ENCODE data around the gene STIMATE.

STIMATE gene

GRCh38 chr3:52839268-52839575, 58.1 kb downstream of the STIMATE start:
- DNase-seq: no peak

- DNase-seq: peak; percentile 31
These were observed 58.6 kb downstream of the STIMATE start for GRCh38 chr3:52838561-52839267.

- no peak for DNase-seq
These were observed 60.4 kb downstream of the STIMATE start for GRCh38 chr3:52836986-52837385.

- DNase-seq: no peak
These were observed 60.9 kb downstream of the STIMATE start for GRCh38 chr3:52836471-52836845.

- DNase-seq: no peak
These were observed 61.4 kb downstream of the STIMATE start for GRCh38 chr3:52835766-52836470.

- DNase-seq: no peak
These were observed 62.4 kb downstream of the STIMATE start, which contains the start of gene MUSTN1 for GRCh38 chr3:52834871-52835501. MUSTN1 (minus strand) TSS chr3:52835019; CDS start chr3:52834948, 71 bp downstream.

- no peak for DNase-seq
These were observed 64.1 kb downstream of the STIMATE start for GRCh38 chr3:52833202-52833601.

GRCh38 chr3:52831500-52832301, 65.6 kb downstream of the STIMATE start:
- no peak for DNase-seq

GRCh38 chr3:52830535-52831258, 66.7 kb downstream of the STIMATE start, which contains the start of gene ITIH4:
ITIH4 (minus strand) TSS chr3:52830672; CDS start chr3:52830642, 30 bp downstream.
- no peak for DNase-seq

- DNase-seq: no peak
These were observed 67.4 kb downstream of the STIMATE start for GRCh38 chr3:52829906-52830463.

GRCh38 chr3:52829482-52829881, 67.9 kb downstream of the STIMATE start:
- no peak for DNase-seq

- DNase-seq: no peak
These were observed 69.4 kb downstream of the STIMATE start for GRCh38 chr3:52827866-52828376.

GRCh38 chr3:52827441-52827840, 69.9 kb downstream of the STIMATE start:
- DNase-seq: no peak

GRCh38 chr3:52824037-52824436, 73.3 kb downstream of the STIMATE start:
- no peak for DNase-seq

- DNase-seq: no peak
These were observed 75.0 kb downstream of the STIMATE start for GRCh38 chr3:52822363-52822762.

GRCh38 chr3:52820736-52821135, 76.6 kb downstream of the STIMATE start:
- DNase-seq: peak; percentile 10

GRCh38 chr3:52819936-52820335, 77.4 kb downstream of the STIMATE start:
- no peak for DNase-seq

GRCh38 chr3:52817860-52818259, 79.5 kb downstream of the STIMATE start:
- no peak for DNase-seq

- no peak for DNase-seq
These were observed 80.1 kb downstream of the STIMATE start for GRCh38 chr3:52817221-52817620.

GRCh38 chr3:52816654-52817053, 80.7 kb downstream of the STIMATE start:
- DNase-seq: no peak

GRCh38 chr3:52816199-52816598, 81.1 kb downstream of the STIMATE start:
- no peak for DNase-seq

GRCh38 chr3:52813810-52814209, 83.5 kb downstream of the STIMATE start:
- DNase-seq: no peak
